GM12891 (cell line): ENCODE measurements around the gene GAREM2.

Experiments used
- POLR2A ChIP-seq: IDR thresholded peaks from 2 replicates; pipeline ENCODE4 v1.6.1; 2011; ENCODE audit warnings: low read depth, low read length, control low read depth
- TAF1 ChIP-seq: IDR thresholded peaks from 2 replicates; pipeline ENCODE4 v1.6.1; 2011; ENCODE audit warnings: low read depth, low read length, control low read depth

DNA sequence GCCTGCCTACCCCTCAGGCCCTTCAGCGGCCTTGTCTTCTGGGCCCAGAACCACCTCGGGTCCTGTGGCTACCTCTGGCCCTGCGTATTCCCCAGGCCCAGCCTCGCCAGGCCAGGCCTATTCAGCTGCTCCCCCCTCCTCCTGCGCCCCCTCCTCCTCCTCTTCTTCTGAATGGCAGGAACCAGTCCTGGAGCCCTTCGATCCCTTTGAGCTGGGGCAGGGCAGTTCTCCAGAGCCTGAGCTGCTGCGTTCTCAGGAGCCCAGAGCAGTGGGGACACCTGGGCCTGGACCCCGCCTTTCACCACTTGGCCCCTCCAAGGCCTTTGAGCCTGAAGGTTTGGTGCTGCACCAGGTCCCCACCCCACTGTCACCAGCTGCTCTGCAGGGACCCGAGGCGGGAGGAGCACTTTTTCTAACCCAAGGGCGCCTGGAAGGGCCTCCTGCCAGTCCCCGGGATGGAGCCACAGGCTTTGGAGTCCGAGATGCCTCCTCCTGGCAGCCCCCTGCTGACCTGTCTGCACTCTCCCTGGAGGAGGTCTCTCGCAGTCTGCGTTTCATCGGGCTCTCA, 14.7 kb downstream of the GAREM2 start:
- no peak for TF ChIP-seq TAF1
- no peak for TF ChIP-seq POLR2A
